Superior temporal gyrus (tissue), 1 donor: ENCODE data around the gene CARMIL1.
"Not testable (repeated sequence)": the region's sequence is repeated elsewhere in the genome, so short reads cannot be mapped to it uniquely, and the experiment has no call there.

ENCODE experiments used
- DNase-seq: peaks from one replicate; pipeline ENCODE4 v3.0.0-alpha.2; 2016; ENCODE audit errors: extremely low spot score

The CARMIL1 gene

DNA sequence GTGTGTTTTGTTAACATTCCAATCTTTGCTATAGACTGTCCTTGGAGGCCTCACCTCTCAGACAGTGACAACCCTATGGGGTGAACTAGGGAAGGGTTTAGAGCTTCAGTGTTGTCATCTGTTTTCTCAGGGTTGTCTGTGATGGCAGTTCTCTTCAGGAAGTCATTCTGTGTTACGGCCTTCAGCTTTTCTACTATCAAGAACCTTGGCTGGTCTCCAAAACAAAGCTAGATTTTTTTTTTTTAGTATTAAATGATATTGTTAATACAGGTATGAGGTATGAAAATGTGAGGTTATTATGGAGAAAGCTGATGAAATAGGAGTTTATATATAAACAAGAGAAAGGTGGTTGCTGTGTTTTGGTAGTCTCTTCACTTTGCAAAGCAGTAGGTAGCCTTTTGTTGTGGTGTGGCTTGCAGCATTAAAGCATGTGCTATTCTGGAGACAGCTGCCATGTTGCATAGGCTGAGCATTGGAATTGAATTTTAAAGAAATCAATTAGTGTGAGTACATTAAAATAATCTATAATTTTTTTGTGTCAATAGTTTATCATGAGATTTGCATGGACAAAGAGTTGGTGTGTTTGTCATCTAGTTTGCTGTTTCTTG lies 162.6 kb downstream of the CARMIL1 start:
- DNase-seq: no peak

DNA sequence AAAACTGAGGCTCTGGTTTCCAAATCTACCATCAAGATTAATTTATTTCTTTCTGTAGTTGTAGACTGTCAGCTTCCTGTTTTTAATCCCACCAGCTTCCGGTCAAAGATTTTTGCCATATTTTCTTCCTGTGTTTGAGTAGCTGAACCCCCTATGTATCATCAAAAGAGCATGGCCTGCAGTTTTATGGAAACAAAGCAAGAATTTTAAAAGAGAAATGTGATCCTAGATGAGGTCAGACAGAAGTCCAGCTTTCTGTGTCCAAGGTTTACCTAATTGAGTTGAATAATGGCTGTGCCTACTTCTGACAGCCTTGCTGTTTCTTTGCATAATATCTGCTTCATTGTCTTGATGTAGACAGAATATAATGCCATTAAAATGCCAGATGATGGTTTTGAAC lies 163.7 kb downstream of the CARMIL1 start:
- no peak for DNase-seq

DNA sequence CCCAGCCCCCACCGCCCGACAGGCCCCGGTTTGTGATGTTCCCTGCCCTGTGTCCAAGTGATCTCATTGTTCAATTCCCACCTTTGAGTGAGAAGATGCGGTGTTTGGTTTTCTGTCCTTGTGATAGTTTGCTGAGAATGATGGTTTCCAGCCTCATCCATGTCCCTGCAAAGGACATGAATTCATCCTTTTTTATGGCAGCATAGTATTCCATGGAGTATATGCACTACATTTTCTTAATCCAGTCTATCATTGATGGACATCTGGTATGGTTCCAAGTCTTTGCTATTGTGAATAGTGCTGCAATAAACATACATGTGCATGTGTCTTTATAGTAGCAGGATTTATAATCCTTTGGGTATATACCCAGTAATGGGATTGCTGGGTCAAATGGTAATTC lies 165.3 kb downstream of the CARMIL1 start:
- not testable (repeated sequence) for DNase-seq

DNA sequence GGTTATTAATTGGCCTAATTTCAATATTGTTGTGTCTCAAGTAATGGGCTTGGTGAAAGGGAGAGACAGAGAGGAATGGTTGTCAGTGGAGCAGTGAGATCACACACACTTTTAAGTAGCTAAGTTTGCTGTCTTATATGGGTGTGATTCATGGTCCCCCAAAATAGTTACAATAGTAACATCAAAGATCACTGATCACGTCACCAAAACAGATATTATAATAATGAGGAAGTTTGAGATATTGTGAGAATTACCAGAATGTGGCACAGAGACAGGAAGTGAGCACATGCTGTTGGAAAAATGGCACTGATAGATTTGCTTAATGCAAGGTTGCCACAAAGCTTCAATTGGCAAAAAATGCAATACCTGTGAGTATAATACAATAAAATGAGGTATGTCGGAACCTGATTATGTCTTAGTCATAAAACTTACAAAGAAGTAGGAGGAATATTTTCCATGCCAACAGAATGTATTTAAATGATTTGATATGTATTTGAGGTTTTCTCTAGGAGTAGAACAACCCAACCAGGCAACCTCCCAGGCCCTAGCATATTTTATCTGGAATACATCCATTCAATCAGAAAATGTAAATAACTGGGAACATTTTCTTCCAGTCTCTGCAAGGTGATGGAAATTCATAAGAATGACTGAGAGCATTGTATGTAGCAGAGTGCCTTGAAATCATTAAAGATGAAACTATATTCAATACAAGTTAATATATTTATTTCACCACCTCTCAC lies 167.8 kb downstream of the CARMIL1 start:
- no peak for DNase-seq

DNA sequence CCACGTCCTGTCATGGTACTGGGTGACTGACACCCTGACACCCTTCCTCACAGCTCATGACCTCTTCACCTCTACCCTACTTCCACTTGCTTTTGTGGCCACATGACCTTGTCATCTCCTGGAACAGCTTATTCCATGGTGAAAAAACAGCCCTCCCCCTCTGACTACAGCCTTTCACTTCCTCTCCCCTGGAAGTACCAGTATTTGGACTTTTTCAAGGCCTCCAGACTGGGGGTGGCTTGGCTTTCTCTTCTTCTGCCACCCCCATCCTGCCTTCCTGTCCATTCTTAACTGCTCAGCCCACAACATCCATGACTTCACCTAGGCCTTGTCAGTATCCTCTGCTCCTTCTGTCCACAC lies 168.4 kb downstream of the CARMIL1 start:
- no peak for DNase-seq

DNA sequence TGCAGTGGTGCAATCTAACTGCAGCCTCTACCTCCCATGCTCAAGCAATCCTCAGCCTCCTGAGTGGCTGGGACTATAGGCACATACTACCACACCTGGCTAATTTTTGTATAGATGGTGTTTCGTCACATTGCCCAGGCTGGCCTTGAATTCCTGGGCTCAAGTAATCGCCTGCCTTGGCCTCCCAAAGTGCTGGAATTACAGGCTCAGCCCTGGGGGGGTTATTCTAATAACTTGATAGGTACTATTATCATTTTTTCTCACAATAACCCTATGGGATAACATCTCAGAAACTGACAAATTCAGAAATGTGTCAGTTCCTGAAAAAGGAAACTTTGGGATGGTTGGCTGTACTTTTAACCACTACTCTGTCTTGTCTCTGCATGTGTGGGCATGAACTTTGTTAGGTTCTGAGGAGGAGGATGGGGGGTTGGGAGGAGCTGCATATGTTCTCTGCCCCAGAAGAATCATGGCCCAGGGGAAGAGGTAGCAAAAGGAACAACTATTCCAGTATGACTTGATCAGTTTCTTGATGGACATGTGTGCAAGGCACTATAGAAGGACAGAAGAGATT lies 169.9 kb downstream of the CARMIL1 start:
- no peak for DNase-seq

DNA sequence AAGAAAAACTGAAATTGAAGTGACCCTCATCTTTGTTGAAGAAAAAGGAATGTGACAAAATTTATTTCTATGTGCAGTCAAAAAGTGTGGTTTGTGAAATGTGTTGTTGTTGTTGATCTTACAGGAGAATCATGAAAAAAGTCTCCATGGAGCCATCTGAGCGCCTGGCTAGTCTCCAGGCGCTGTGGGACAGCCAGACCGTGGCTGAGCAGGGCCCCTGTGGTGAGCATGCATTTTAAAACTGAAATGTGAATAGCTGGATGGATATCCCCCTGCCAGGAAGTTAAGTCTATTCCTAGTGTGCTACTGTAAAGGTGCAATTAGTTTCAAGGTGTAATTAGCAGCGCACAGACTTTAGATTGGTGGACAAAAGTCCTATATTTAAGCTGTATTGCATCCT lies 170.6 kb downstream of the CARMIL1 start:
- DNase-seq: no peak

DNA sequence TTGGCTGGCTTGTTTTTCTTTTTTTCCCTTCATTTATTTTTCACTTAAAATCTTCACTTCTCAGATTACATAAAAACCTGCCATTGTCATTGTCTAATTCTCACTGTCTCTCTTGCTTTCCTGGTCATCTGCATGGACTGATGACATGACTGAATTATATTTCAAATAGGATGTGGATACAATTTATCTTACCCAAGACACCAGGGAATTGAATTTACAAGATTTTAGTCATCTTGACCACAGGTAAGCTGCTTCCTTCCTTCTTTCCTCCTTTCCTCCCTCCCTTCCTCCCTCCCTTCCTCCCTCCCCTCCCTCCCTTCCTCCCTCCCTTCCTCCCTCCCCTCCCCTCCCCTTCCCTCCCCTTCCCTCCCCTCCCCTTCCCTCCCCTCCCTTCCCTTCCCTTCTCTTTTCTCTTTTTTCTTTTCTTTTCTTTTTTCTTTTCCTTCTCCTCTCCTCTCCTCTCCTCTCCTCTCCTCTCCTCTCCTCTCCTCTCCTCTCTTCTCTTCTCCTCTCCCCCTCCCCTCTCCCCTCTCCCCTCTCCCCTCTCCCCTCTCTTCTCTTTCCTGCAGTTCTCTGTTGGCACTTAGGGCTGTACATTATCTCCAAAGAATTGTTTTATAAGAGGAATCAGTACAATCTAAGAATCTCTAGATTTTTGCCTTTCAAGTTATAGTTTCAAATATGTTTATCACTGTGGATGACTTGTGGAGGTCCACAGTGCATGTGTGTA lies 171.5 kb downstream of the CARMIL1 start:
- DNase-seq: no peak

DNA sequence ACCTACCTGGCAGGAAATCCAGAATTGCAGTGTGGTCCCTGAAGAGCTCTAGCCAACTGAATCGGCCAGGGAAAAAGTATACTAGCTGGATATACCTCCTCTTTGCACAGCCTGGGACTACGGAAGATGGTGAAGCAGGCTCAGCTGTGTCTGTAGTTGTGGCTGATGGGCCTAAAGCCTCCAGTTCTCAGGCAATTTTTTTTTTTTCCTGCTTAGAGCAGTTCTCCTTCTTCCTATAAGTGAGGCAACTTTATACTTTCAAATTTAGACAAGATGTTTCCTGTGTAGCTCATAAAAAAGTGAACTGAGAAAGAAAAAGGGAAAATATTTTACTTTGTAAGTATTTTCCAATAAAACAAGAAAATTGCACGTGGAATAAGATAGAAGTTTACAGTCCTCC lies 172.9 kb downstream of the CARMIL1 start:
- no peak for DNase-seq

DNA sequence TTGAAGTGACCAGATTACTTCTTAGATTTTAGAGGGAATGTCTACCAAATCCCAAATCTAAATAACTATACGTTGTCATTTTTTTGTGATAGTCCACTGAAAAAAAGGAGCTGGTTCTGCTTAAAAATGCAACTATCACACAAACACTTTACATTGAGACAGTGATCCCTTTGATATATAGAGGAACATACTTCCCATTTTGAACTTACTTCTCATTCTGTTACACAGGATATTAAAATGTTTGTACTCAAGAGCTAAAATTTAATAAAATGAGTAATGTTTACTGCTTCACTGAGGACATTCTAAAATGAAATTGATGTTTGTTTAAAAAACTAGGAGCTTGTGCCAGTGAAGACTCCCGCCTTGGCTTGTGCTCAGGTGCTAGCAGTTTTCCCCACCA lies 174.1 kb downstream of the CARMIL1 start:
- DNase-seq: no peak

DNA sequence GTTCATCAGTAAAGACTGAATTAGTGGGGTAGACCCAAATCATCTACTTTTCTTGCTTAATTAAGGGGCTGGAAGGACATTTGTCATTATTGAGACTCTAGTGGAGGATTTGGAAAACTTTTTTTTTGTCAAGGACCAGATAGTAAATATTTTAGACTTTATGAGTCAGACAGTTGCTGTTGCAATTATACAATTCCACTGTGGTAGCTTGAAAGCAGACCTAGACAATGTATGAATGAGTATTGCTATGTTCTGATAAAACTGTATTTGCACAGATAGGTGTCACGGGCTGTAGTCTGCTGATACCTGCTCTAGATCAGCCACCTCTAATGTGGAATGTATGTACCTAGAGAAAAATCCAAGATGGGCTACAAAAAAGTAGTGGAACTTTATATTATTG lies 175.0 kb downstream of the CARMIL1 start:
- DNase-seq: no peak

DNA sequence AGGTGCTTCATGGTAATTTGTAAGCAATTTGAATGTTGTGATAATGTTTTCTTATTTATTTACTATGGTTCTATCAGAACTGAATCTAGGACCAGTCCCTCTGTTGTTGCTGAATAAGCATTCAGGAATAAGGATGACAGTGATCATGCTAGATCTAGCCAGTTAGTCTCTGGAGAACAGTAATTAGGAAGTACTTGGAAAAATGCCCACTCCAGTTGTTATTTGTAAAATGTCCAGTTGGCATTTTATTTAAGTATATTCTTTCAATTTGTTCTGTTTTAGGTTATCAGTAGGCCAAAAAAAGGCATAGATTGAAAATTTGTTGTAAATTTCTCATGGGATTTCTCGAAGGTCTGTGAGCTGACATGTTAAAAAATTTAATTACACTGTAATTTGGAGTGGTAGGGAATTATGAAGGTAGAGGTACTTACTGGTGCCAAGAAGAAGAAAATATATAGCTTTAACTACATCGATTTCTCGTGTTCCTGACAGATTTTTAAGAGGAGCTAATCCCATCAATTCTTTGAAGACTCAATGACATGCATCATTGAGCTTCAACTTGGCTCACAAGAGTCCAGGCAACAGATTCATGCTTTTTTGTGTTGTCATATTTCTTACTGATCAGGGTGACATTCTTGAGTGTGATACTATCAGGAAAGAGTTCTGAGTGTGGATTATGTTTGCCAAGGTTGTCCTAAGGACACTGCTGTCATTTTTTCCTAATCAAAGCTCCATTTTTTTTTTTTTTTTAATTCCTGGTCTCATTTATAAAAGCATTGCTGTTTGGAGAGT lies 177.3 kb downstream of the CARMIL1 start:
- DNase-seq: no peak

DNA sequence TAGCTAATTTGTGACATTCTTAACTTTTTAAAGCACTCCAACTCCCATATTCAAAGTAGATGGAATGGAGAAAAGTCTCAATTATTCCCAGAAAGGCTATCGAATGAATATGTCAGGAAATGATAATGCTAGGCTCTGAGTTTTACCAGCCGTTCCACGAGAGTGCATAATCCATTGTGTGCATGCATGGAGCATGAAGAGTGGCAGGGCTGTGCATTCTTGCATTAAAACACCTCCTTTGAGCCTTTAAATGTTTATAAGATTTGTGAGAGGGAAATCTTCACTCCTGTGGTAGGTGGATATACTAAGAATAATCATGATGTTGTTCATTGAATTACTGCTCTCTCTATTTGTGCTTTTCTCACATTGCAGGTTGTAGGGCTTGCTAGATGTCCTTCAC lies 178.3 kb downstream of the CARMIL1 start:
- no peak for DNase-seq

DNA sequence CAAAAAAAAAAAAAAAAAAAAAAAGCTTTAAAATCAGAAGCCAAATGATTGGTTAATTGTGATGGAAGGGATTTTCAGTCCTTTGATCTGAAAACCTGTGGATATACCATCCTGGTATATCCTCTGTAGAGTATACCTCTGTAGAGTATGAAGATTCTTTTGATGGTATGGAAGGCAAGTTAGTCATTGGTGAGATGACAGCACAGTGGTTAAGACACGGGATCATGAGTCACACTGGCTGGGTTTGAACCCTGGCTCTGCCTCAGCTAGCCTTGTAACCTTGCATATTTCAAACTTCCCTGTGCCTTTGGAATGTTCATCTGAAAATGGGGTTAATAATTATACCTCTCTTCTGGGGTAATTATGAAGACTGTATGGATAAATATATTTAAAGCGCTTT lies 179.3 kb downstream of the CARMIL1 start:
- no peak for DNase-seq

DNA sequence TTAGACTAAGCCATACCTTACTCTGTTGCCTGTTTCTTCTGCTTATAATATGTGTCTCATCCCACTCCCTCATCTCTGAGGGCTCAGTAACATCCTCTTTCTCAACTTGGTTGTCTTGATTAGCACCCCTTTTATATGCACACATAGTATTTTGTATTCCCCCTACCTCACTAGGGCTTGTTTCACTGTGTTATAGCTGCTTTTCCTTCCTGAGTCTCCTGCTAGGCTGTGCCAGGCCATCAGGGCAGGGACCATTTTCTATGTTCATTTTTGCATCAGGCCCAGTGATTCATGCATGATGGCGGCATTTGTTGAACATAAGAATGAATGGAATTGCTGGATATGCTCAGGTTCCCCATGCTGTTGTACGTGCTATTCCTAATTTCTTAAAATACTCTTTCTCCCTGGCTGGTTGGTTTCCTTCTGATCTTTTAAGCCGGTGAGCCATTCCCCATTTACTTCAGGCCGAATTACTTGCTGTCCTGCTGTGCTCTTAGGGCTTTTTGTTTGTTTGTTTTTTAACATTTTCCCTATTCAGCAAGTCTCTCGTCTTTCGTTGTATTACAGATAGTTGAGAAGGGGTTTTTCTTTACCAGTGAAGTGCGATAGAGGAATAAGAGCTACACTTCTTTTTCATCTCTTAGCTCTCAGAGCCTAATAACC lies 183.2 kb downstream of the CARMIL1 start:
- no peak for DNase-seq

DNA sequence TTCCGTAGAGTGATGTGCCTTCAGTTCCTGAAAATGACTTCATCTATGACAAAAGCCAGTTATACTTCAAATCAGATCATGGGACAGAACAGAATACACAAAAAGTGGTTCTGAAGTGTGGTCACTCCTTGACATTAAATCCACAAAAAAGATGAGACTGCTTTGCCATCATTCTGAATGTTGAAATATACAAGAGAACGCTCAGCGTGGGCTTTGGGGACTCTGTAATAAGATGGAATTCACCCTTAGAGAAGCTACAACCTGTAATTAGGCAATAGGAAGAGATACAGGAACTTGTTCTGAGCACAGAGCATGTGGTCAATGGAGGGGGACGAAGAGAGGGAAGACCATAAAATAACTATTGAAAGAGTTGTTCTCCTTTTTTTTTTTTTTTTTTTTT lies 184.3 kb downstream of the CARMIL1 start:
- DNase-seq: no peak

DNA sequence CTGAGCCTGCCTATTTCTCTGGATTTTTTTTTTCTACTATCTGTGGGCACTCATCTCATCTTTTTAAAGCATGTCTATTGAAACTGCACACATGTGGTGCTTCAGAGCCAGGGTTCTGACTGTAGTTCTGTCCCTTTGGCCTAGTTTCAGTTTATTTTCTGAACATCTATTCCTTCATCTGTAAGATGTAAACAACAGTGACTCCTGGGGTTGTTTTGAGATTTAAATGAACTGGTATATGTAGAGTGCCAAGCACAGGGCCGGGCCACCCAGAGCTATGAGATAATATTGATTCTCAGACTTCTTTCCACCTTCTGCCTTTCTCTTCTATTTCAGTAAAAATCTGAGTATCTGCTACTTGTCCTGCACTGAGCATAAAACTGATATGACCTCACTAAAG lies 185.1 kb downstream of the CARMIL1 start:
- no peak for DNase-seq

DNA sequence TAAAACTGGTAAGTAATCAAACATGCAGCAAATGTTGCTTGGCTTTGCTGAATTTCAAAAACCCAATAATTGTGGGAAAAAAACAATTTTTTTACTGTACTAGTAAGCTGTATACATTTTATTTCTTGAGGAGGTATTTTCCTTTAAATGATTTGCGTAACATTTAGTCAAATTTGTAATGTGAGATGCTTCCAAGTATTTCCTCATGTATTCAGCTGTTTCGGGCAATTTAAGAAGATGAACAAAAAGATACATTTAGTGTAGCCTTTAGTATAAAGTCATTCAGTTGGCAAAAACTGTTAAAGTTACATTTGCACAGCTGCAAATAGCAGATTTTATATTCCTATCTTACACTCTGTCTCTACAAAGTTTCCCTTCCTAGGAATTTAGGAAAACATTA lies 186.8 kb downstream of the CARMIL1 start:
- no peak for DNase-seq

DNA sequence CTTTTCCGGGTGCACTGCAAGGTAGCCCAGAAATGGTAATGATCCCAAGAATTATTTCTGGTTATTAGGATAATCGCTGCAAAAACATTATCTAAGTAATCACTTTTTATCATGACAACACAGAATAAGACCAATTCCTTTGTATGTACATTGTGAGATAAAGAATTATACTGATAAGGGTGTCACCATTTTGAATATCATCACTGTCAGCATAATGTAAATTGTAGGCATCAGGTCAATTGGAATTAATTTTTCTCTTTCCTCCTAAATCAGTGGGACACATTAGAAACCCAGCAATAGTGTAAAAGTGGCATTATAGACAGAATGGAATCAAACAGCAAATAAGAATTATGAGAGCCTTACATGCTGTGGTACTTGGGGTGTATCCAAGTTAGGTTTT lies 189.7 kb downstream of the CARMIL1 start:
- DNase-seq: no peak

DNA sequence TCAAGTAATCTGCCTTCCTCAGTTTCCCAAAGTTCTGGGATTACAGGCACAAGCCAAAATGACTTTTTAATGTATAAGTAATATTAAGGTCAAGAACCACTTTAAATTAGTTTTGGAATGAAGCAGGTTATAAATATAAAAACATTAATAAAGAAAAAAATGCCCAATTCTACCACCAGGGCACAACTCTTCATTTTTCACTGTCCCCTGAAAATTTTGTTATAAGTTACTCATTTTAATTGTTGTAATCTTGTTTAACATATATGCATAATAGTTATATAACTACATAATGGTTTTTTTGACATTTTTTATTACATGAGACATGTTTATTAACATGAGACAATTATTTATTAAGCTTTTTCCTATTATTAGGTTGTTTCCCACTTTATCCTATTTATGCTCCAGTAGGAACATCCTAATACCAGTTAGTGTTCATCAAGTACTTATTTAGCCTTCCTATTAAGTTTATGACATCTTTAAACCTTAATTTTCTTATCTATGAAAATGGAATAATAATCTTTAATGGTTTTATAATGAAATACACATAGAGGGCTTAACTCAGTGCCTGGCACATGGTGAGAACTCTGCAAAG lies 190.7 kb downstream of the CARMIL1 start:
- no peak for DNase-seq

DNA sequence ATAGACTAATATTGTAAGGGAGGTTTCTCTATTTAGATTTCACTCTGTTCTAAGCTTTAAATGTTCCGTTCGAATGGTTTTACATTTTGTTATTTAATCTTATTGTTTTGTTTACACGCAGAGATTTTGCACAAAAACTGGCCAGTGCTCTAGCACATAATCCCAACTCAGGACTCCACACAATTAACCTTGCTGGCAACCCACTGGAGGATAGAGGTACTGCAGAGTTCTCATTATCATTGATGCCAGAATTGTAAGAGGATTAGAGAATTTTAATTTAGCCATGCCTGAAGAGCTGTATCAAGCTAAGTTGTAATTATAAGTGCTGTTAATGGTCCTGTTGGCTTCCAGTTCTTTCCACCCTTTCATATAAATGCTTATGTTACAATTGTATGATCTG lies 193.1 kb downstream of the CARMIL1 start:
- DNase-seq: no peak
